ENCODE results near the gene PLEKHM3. TPM values are rescaled to one million over a fixed set of nuclear protein-coding genes. Genes with fewer than 3 reads are reported as not detected.

The PLEKHM3 gene
- total RNA-seq, 1 experiment from 2014 or later: 9.3 TPM

DNA sequence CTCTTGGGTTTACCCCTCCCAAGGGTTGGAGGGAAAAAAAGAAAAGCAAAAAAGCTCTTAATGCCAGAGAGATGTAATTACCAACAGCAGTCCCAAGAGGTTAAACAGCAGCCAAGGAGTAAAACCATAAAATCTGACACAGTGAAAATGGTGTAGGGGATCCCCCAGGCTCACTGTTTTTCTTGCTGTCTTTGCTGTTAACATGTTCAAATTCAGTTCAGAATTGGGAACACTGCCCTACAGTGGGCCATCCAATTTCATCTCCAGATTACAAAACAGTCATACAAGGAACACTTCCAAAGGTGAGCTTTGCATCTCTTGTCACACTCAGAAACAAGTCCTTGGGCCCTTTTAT, 54.5 kb downstream of the PLEKHM3 start:
- TF ChIP-seq, protein P1, sequence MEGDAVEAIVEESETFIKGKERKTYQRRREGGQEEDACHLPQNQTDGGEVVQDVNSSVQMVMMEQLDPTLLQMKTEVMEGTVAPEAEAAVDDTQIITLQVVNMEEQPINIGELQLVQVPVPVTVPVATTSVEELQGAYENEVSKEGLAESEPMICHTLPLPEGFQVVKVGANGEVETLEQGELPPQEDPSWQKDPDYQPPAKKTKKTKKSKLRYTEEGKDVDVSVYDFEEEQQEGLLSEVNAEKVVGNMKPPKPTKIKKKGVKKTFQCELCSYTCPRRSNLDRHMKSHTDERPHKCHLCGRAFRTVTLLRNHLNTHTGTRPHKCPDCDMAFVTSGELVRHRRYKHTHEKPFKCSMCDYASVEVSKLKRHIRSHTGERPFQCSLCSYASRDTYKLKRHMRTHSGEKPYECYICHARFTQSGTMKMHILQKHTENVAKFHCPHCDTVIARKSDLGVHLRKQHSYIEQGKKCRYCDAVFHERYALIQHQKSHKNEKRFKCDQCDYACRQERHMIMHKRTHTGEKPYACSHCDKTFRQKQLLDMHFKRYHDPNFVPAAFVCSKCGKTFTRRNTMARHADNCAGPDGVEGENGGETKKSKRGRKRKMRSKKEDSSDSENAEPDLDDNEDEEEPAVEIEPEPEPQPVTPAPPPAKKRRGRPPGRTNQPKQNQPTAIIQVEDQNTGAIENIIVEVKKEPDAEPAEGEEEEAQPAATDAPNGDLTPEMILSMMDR (IDR thresholded peaks at IDR 0.05; ENCODE audit: insufficient read depth in 1 of 2, low read depth in 1 of 2, low read length in 1 of 2, severe bottlenecking in 1 of 2, unreplicated experiment in 1 of 2): no peak
- Histone ChIP-seq H3K9me3 (no peaks in the 10 kb centered on the region), H3K4me1 (peaks cover 44% of the 10 kb centered on the region), H3K4me3 (ENCODE audit: low read depth, low read length) (no peak overlapping the region), H3K27me3 (replicated peaks; ENCODE audit: control insufficient read depth, insufficient read depth, low read length) (no peaks in the 10 kb centered on the region), H3K36me3 (ENCODE audit: control insufficient read depth, insufficient read depth, low read length) (no peaks in the 10 kb centered on the region)
- peaks cover 31% of the 10 kb centered on the region for H3K4me1 Mint-ChIP-seq (ENCODE audit: low read depth, unreplicated experiment)
- no peak overlapping the region for H3K4me3 Mint-ChIP-seq (ENCODE audit: unreplicated experiment)
- BruUV-seq (replicated peaks): no TSS peak
- H3K27ac Mint-ChIP-seq (ENCODE audit: unreplicated experiment): no peak overlapping the region
- ChIA-PET POLR2A (no interaction called here), CTCF (interaction anchor here (0.6 to 2.3 kb wide), 5 partner anchors 69 to 225 kb away, joined by 3 to 6 read pairs (median 3); no protein-coding TSS in a partner anchor)
- no peaks in the 10 kb centered on the region for H3K36me3 Mint-ChIP-seq (ENCODE audit: insufficient read depth, unreplicated experiment)
- no peaks in the 10 kb centered on the region for H3K27me3 Mint-ChIP-seq (ENCODE audit: insufficient read depth, unreplicated experiment)
- no peaks in the 10 kb centered on the region for H3K9me3 Mint-ChIP-seq (ENCODE audit: unreplicated experiment)
- intact Hi-C loops (cut with micrococcal nuclease; ENCODE audit: unreplicated experiment): loop anchor here (1.0 to 5.0 kb wide), 4 partner anchors 61 to 174 kb away; no protein-coding TSS in a partner anchor
- no peak for DNase-seq

GRCh38 chr2:207970147-207970825, 55.0 kb downstream of the PLEKHM3 start:
- Mint-ChIP-seq H3K4me3 (ENCODE audit: unreplicated experiment) (peak overlapping the region; percentile 28), H3K36me3 (ENCODE audit: insufficient read depth, unreplicated experiment) (no peaks in the 10 kb centered on the region), H3K27ac (ENCODE audit: unreplicated experiment) (peak overlapping the region; percentile 68), H3K9me3 (ENCODE audit: unreplicated experiment) (no peaks in the 10 kb centered on the region), H3K4me1 (ENCODE audit: low read depth, unreplicated experiment) (peaks cover 31% of the 10 kb centered on the region), H3K27me3 (ENCODE audit: insufficient read depth, unreplicated experiment) (no peaks in the 10 kb centered on the region)
- TF ChIP-seq, protein P1 (IDR thresholded peaks at IDR 0.05; ENCODE audit: insufficient read depth in 1 of 2, low read depth in 1 of 2, low read length in 1 of 2, severe bottlenecking in 1 of 2, unreplicated experiment in 1 of 2): no peak
- Histone ChIP-seq H3K4me3 (ENCODE audit: low read depth, low read length) (no peak overlapping the region), H3K27me3 (replicated peaks; ENCODE audit: control insufficient read depth, insufficient read depth, low read length) (no peaks in the 10 kb centered on the region), H3K9me3 (no peaks in the 10 kb centered on the region), H3K4me1 (peaks cover 44% of the 10 kb centered on the region), H3K36me3 (ENCODE audit: control insufficient read depth, insufficient read depth, low read length) (no peaks in the 10 kb centered on the region)
- intact Hi-C loops (cut with micrococcal nuclease; ENCODE audit: unreplicated experiment): loop anchor here (1.0 to 5.0 kb wide), 4 partner anchors 62 to 173 kb away; no protein-coding TSS in a partner anchor
- no TSS peak for BruUV-seq (replicated peaks)
- ChIA-PET CTCF (interaction anchor here (0.9 to 2.3 kb wide), 3 partner anchors 70 to 178 kb away, joined by 3 to 6 read pairs (median 4); no protein-coding TSS in a partner anchor), POLR2A (no interaction called here)
- DNase-seq: no peak

DNA sequence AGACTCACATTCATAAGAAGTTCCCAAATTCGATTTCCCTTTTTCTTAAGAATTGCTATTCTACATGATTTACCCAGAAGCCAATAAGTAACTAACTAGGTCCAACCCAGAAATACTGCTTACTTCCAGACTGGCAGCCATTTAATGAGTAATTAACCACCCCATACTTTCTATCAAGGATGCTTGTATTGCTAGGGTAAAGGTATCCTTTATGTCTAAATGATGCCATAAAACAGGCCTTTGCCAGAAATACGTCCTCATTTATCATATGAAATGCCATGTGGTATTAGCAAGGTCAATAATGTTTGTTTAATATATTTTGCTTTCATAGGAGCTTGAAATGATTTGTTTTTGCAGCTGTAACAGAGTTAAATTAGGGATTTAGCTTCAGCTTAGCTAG, 56.1 kb downstream of the PLEKHM3 start:
- Histone ChIP-seq H3K4me1 (peaks cover 40% of the 10 kb centered on the region), H3K27me3 (replicated peaks; ENCODE audit: control insufficient read depth, insufficient read depth, low read length) (no peaks in the 10 kb centered on the region), H3K9me3 (no peaks in the 10 kb centered on the region), H3K36me3 (ENCODE audit: control insufficient read depth, insufficient read depth, low read length) (no peaks in the 10 kb centered on the region), H3K4me3 (ENCODE audit: low read depth, low read length) (no peak overlapping the region)
- peaks cover 28% of the 10 kb centered on the region for H3K4me1 Mint-ChIP-seq (ENCODE audit: low read depth, unreplicated experiment)
- H3K36me3 Mint-ChIP-seq (ENCODE audit: insufficient read depth, unreplicated experiment): no peaks in the 10 kb centered on the region
- DNase-seq: no peak
- peak overlapping the region; percentile 68 for H3K27ac Mint-ChIP-seq (ENCODE audit: unreplicated experiment)
- H3K4me3 Mint-ChIP-seq (ENCODE audit: unreplicated experiment): no peak overlapping the region
- CTCF ChIA-PET: interaction anchor here (2.3 kb wide), 1 partner anchor 177 kb away, joined by 6 read pairs; no protein-coding TSS in a partner anchor
- intact Hi-C loops (cut with micrococcal nuclease; ENCODE audit: unreplicated experiment): no loop called here
- no TSS peak for BruUV-seq (replicated peaks)
- TF ChIP-seq, protein P1 (IDR thresholded peaks at IDR 0.05; ENCODE audit: insufficient read depth in 1 of 2, low read depth in 1 of 2, low read length in 1 of 2, severe bottlenecking in 1 of 2, unreplicated experiment in 1 of 2): no peak
- H3K27me3 Mint-ChIP-seq (ENCODE audit: insufficient read depth, unreplicated experiment): no peaks in the 10 kb centered on the region
- H3K9me3 Mint-ChIP-seq (ENCODE audit: unreplicated experiment): no peaks in the 10 kb centered on the region
- POLR2A ChIA-PET: interaction anchor here (0.6 kb wide), 1 partner anchor 203 kb away, joined by 8 read pairs; no protein-coding TSS in a partner anchor
